GM23338 (cell line): ENCODE results near the gene ANKRD17. TPM values are rescaled to one million over a fixed set of nuclear protein-coding genes. Genes with fewer than 3 reads are reported as not detected.
A peak's percentile ranks its signal among the peaks of the same experiment; 100 is the strongest.

Experiments used
- ATAC-seq: fragments of 200-7000 bp; cut with Tn5 transposase; 3 replicates; pipeline ENCODE4 v1.9.1; 2020
- DNase-seq: peaks from one replicate; pipeline ENCODE4 v3.0.0-alpha.2; 2015; ENCODE audit warnings: low spot score
- H2AFZ ChIP-seq: fragments of 200-600 bp; sonication (generic); 2 replicates; pipeline ENCODE4 v1.8.0; 2016; ENCODE audit warnings: antibody characterized with exemption, mild to moderate bottlenecking, moderate library complexity
- H3F3A ChIP-seq: fragments of 200-600 bp; sonication (generic); replicated peaks from 2 replicates; pipeline ENCODE4 v1.8.0; 2017; ENCODE audit warnings: antibody characterized with exemption, mixed run types, low read depth
- H3K27ac ChIP-seq: fragments of 200-600 bp; sonication (generic); 2 replicates; pipeline ENCODE4 v1.6.1; 2016; ENCODE audit warnings: low read depth
- H3K27me3 ChIP-seq: fragments of 200-600 bp; sonication (generic); 2 replicates; pipeline ENCODE4 v1.8.0; 2016; ENCODE audit warnings: mild to moderate bottlenecking, mixed run types, moderate library complexity; ENCODE audit not compliant: insufficient read depth
- H3K36me3 ChIP-seq: fragments of 200-600 bp; sonication (generic); 2 replicates; pipeline ENCODE4 v1.8.0; 2016; ENCODE audit warnings: mild to moderate bottlenecking; ENCODE audit not compliant: insufficient read depth
- H3K4me1 ChIP-seq: fragments of 200-600 bp; sonication (generic); 2 replicates; pipeline ENCODE4 v1.8.0; 2016; ENCODE audit warnings: mild to moderate bottlenecking, moderate library complexity; ENCODE audit not compliant: insufficient read depth
- H3K4me2 ChIP-seq: fragments of 200-600 bp; sonication (generic); 2 replicates; pipeline ENCODE4 v1.7.1; 2017; ENCODE audit warnings: mixed run types
- H3K4me3 ChIP-seq: fragments of 200-600 bp; sonication (generic); 2 replicates; pipeline ENCODE4 v1.6.1; 2016; ENCODE audit warnings: mixed run types
- H3K79me2 ChIP-seq: fragments of 200-600 bp; sonication (generic); replicated peaks from 2 replicates; pipeline ENCODE4 v1.8.0; 2017; ENCODE audit warnings: mild to moderate bottlenecking; ENCODE audit not compliant: insufficient read depth
- H3K9me2 ChIP-seq: fragments of 200-600 bp; sonication (generic); 2 replicates; pipeline ENCODE4 v1.8.0; 2017; ENCODE audit not compliant: insufficient read depth
- H4K20me1 ChIP-seq: fragments of 200-600 bp; sonication (generic); replicated peaks from 2 replicates; pipeline ENCODE4 v1.8.0; 2017; ENCODE audit warnings: mild to moderate bottlenecking; ENCODE audit not compliant: insufficient read depth
- H3K27ac Mint-ChIP-seq: 2 replicates; pipeline ENCODE4 v1.8.0; 2020; ENCODE audit warnings: inconsistent platforms, mild to moderate bottlenecking, moderate library complexity, mixed read lengths
- H3K27me3 Mint-ChIP-seq: 3 replicates; pipeline ENCODE4 v1.8.0; 2022; ENCODE audit warnings: low read depth, mild to moderate bottlenecking, moderate library complexity, mixed read lengths, inconsistent platforms; ENCODE audit not compliant: insufficient read depth, poor library complexity
- H3K36me3 Mint-ChIP-seq: 3 replicates; pipeline ENCODE4 v1.8.0; 2021; ENCODE audit warnings: low read depth, mild to moderate bottlenecking, inconsistent platforms, moderate library complexity, mixed read lengths
- H3K4me1 Mint-ChIP-seq: 3 replicates; pipeline ENCODE4 v1.8.0; 2020; ENCODE audit warnings: mild to moderate bottlenecking, inconsistent platforms, mixed read lengths
- H3K4me3 Mint-ChIP-seq: 3 replicates; pipeline ENCODE4 v1.8.0; 2021; ENCODE audit warnings: moderate library complexity, mild to moderate bottlenecking, inconsistent platforms, mixed read lengths
- H3K9me3 Mint-ChIP-seq: 3 replicates; pipeline ENCODE4 v1.8.0; 2020; ENCODE audit warnings: moderate library complexity, mild to moderate bottlenecking, inconsistent platforms, mixed read lengths
- EZH2 ChIP-seq: fragments of 200-600 bp; sonication (generic); IDR thresholded peaks from one replicate; pipeline ENCODE4 v1.8.0; 2017; ENCODE audit warnings: antibody characterized with exemption, mild to moderate bottlenecking, low read depth; ENCODE audit not compliant: unreplicated experiment
- JUNB ChIP-seq: IDR thresholded peaks from one replicate; pipeline ENCODE4 v1.6.1; 2016; ENCODE audit warnings: antibody characterized with exemption; ENCODE audit not compliant: unreplicated experiment
- NANOG ChIP-seq: IDR thresholded peaks from 2 replicates; pipeline ENCODE4 v1.6.1; 2016; ENCODE audit warnings: antibody characterized with exemption, borderline replicate concordance
- POLR2AphosphoS5 ChIP-seq: IDR thresholded peaks from 2 replicates; pipeline ENCODE4 v1.6.1; 2016; ENCODE audit warnings: antibody characterized with exemption, low read depth
- STAT1 ChIP-seq: IDR thresholded peaks from one replicate; pipeline ENCODE4 v1.6.1; 2016; ENCODE audit warnings: antibody characterized with exemption; ENCODE audit not compliant: unreplicated experiment
- polyA plus RNA-seq: library from polyadenylated mRNA; unstranded; fragments of >200 nt; fragmentation: Nextera tagmentation; extraction: Ambion mirVana; gene quantifications from 2 replicates; pipeline ENCODE4 v1.2.1, GENCODE V29; 2016
- total RNA-seq: library from RNA; depleted of rRNA; stranded (reverse); fragments of >200 nt; shearing (Covaris generic); gene quantifications from 2 replicates; pipeline ENCODE4 v1.2.3, GENCODE V29; 2014
- TF ChIP-seq, protein P1 (sequence below), 2 experiments: fragments of 200-600 bp in 1 of 2; sonication (generic) in 1 of 2; conservative IDR thresholded peaks; 2 replicates each; pipeline versions ENCODE4 v1.5.1 to v1.6.1; 2016 to 2017; ENCODE audit warnings: antibody characterized with exemption in 2 of 2, low read depth in 2 of 2, mild to moderate bottlenecking in 2 of 2, moderate library complexity in 1 of 2

ANKRD17 gene
- total and polyA plus RNA-seq, 2 experiments from 2014 or later, result 41.9 to 85.3 TPM

DNA sequence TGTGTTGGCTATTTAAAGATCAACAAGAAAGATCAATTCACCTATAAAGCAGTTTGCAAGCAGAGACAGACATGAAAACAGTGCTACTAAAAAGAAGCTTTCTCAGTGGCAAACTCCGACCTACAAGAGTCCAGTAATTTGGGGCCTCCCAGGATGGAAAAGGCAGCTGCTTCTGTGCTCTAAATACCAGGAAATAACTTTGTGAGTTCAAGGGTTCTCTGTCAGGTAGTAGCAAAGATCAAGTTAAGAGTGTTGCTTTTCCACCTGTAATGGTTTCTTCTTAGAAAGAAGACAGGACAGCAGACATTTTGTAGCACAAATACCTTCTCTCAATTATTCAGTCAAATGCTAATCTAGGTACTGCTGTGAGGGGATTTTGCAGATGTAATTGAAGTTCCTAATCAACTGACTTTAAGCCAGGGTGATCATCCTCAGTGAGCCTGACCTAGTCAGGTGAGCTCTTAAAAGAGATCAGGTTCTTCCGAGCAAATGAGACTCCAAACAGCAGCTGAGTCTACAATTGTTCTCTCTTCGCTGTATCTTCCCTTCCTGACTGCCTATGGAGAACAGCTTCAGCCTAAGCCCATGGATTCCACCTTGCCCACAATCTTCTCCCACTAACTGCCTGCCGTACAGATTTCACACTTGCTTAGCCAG, 13.5 kb downstream of the ANKRD17 start:
- Histone ChIP-seq H3K4me3 (no peak overlapping the region), H3K4me1 (peaks cover 17% of the 10 kb centered on the region), H3K4me2 (peak overlapping the region; percentile 50), H4K20me1 (peaks cover 34% of the 10 kb centered on the region), H3F3A (no peaks in the 10 kb centered on the region), H2AFZ (no peak overlapping the region), H3K9me2 (no peaks in the 10 kb centered on the region), H3K79me2 (peaks cover 100% of the 10 kb centered on the region), H3K27ac (peak overlapping the region; percentile 27; the same call in 1 of the 2 replicates), H3K36me3 (no peaks in the 10 kb centered on the region), H3K27me3 (no peaks in the 10 kb centered on the region)
- no peaks in the 10 kb centered on the region for H3K27me3 Mint-ChIP-seq
- no peak overlapping the region for H3K4me3 Mint-ChIP-seq
- ATAC-seq (peak; percentile 63), DNase-seq (peak; percentile 12)
- H3K4me1 Mint-ChIP-seq, result peaks cover 34% of the 10 kb centered on the region
- TF ChIP-seq, protein P1, sequence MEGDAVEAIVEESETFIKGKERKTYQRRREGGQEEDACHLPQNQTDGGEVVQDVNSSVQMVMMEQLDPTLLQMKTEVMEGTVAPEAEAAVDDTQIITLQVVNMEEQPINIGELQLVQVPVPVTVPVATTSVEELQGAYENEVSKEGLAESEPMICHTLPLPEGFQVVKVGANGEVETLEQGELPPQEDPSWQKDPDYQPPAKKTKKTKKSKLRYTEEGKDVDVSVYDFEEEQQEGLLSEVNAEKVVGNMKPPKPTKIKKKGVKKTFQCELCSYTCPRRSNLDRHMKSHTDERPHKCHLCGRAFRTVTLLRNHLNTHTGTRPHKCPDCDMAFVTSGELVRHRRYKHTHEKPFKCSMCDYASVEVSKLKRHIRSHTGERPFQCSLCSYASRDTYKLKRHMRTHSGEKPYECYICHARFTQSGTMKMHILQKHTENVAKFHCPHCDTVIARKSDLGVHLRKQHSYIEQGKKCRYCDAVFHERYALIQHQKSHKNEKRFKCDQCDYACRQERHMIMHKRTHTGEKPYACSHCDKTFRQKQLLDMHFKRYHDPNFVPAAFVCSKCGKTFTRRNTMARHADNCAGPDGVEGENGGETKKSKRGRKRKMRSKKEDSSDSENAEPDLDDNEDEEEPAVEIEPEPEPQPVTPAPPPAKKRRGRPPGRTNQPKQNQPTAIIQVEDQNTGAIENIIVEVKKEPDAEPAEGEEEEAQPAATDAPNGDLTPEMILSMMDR (conservative IDR thresholded peaks at IDR 0.05; ENCODE audit: low read depth in 2 of 2), result no peak
- peaks cover 21% of the 10 kb centered on the region for H3K36me3 Mint-ChIP-seq
- H3K9me3 Mint-ChIP-seq, result no peaks in the 10 kb centered on the region
- H3K27ac Mint-ChIP-seq, result peak overlapping the region; percentile 59

DNA sequence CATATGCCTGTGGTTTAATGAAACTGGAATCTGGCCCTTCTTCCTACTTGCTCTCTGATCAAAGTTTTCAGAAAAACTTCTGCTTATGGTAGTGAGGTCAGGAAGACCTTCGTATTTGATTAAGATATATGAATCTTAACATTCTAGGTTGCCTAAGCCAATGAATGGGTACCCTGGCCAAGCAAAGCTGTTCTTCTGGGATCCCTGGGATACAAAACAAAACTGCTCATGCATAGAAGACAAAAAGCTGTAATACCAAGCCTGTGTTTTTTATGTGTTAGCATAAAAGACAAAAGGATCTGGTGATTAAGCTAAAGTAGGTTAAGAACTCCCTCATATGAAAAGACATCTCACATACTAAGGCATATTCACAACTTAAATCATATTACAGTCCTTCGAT, 21.6 kb downstream of the ANKRD17 start:
- no peak for DNase-seq
- Histone ChIP-seq H3F3A (no peaks in the 10 kb centered on the region), H3K79me2 (peaks cover 100% of the 10 kb centered on the region), H3K4me2 (no peak overlapping the region), H3K4me3 (no peak overlapping the region), H3K36me3 (no peaks in the 10 kb centered on the region), H4K20me1 (peaks cover 18% of the 10 kb centered on the region), H3K4me1 (no peaks in the 10 kb centered on the region; the same call in 1 of the 2 replicates), H3K27ac (no peak overlapping the region), H3K9me2 (no peaks in the 10 kb centered on the region), H2AFZ (no peak overlapping the region), H3K27me3 (no peaks in the 10 kb centered on the region)
- TF ChIP-seq JUNB (no peak), POLR2AphosphoS5 (no peak), EZH2 (no peak)
- TF ChIP-seq, protein P1 (conservative IDR thresholded peaks at IDR 0.05; ENCODE audit: low read depth in 2 of 2), result no peak
- peaks cover 1% of the 10 kb centered on the region for H3K27me3 Mint-ChIP-seq
- H3K4me3 Mint-ChIP-seq, result no peak overlapping the region
- H3K4me1 Mint-ChIP-seq, result peaks cover 17% of the 10 kb centered on the region; the same call in 2 of the 3 replicates
- H3K27ac Mint-ChIP-seq, result peak overlapping the region; percentile 1
- ATAC-seq, result no peak
- H3K9me3 Mint-ChIP-seq, result no peaks in the 10 kb centered on the region
- peaks cover 12% of the 10 kb centered on the region for H3K36me3 Mint-ChIP-seq

DNA sequence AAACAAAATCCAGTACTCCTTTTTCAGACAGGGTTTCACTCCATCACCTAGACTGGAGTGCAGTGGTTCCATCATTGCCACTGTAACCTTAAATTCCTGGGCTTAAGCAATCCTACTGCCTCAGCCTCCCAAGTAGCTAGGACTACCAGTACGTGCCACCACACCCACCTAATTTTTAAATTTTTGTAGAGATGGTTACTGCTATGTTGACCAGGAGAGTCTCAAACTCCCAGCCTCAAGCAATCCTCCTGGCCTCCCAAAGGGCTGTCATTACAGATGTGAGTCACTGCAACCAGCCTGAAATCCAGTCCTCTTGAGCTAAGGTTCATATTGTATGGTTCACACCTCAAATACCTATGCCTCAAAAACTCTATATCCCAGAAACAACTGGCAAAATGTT, 22.4 kb downstream of the ANKRD17 start:
- DNase-seq, result no peak
- no peaks in the 10 kb centered on the region for H3K27me3 ChIP-seq

More for the DNA sequence above, 22.4 kb downstream of the ANKRD17 start:
- H3K27ac Mint-ChIP-seq, result no peak overlapping the region
- H2AFZ ChIP-seq, result no peak overlapping the region
- no peak overlapping the region for H3K4me3 Mint-ChIP-seq
- H3K4me2 ChIP-seq, result no peak overlapping the region
- H3K4me3 ChIP-seq, result no peak overlapping the region
- peaks cover 100% of the 10 kb centered on the region for H3K79me2 ChIP-seq
- no peaks in the 10 kb centered on the region for H3F3A ChIP-seq
- ATAC-seq, result no peak
- no peaks in the 10 kb centered on the region for H3K36me3 ChIP-seq
- H4K20me1 ChIP-seq, result peaks cover 14% of the 10 kb centered on the region
- no peak overlapping the region for H3K27ac ChIP-seq
- no peaks in the 10 kb centered on the region for H3K9me3 Mint-ChIP-seq
- H3K27me3 Mint-ChIP-seq, result peaks cover 1% of the 10 kb centered on the region
- peaks cover 17% of the 10 kb centered on the region; the same call in 2 of the 3 replicates for H3K4me1 Mint-ChIP-seq
- peaks cover 12% of the 10 kb centered on the region for H3K36me3 Mint-ChIP-seq
- H3K4me1 ChIP-seq, result no peaks in the 10 kb centered on the region; the same call in 1 of the 2 replicates
- H3K9me2 ChIP-seq, result no peaks in the 10 kb centered on the region
- TF ChIP-seq JUNB (no peak), NANOG (no peak), STAT1 (no peak)
